ENCODE data around the gene ASIC1. TPM values are rescaled to one million over a fixed set of nuclear protein-coding genes. Genes with fewer than 3 reads are reported as not detected.
A peak's percentile ranks its signal among the peaks of the same experiment; 100 is the strongest.

Gene ASIC1
- total RNA-seq, 4 donors from 2014 or later, result 0.75 to 3.0 (median 0.81) TPM

DNA sequence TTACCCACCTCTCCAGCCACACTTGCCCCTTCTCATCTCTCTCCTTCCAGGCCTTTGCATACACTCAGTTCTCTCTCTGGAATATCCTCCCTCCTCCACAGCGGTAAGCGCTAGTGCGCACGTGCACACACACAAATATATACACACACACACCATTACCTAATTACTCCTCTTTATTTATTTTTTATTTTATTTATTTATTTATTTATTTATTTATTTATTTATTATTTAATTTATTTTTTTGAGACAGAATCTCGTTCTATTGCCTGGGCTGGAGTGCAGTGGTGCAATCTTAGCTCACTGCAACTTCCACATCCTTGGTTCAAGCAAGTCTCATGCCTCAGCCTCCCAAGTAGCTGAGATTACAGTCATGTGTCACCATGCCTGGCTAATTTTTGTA is 11.7 kb downstream of the ASIC1 start:
- no peak overlapping the region for H3K4me3 ChIP-seq
- 86 to 89% methylated on average over 5 of the region's 5 CpGs for WGBS, 2 donors (ENCODE audit: low coverage in 1 of 2)
- TF ChIP-seq POLR2AphosphoS5 (IDR thresholded peaks at IDR 0.05), result no peak
- TF ChIP-seq, protein P1, sequence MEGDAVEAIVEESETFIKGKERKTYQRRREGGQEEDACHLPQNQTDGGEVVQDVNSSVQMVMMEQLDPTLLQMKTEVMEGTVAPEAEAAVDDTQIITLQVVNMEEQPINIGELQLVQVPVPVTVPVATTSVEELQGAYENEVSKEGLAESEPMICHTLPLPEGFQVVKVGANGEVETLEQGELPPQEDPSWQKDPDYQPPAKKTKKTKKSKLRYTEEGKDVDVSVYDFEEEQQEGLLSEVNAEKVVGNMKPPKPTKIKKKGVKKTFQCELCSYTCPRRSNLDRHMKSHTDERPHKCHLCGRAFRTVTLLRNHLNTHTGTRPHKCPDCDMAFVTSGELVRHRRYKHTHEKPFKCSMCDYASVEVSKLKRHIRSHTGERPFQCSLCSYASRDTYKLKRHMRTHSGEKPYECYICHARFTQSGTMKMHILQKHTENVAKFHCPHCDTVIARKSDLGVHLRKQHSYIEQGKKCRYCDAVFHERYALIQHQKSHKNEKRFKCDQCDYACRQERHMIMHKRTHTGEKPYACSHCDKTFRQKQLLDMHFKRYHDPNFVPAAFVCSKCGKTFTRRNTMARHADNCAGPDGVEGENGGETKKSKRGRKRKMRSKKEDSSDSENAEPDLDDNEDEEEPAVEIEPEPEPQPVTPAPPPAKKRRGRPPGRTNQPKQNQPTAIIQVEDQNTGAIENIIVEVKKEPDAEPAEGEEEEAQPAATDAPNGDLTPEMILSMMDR (IDR thresholded peaks at IDR 0.05), result no peak
- TF ChIP-seq EP300 (IDR thresholded peaks at IDR 0.05; ENCODE audit: low read depth), result no peak
- TF ChIP-seq POLR2A (IDR thresholded peaks at IDR 0.05), result no peak
- no peak for DNase-seq
- H3K27me3 ChIP-seq, result no peaks in the 10 kb centered on the region
- peaks cover 0 to 16% (median 2%) of the 10 kb centered on the region in 4 donors for H3K4me1 ChIP-seq
- no peaks in the 10 kb centered on the region for H3K9me3 ChIP-seq
- no peak overlapping the region for H3K27ac ChIP-seq
- intact Hi-C loops (cut with DNase I; ENCODE audit: low total_unique reads) (no loop called here), in situ Hi-C loops (cut with MboI; ENCODE audit: low pct_ligation_motif_present in 1 of 4, low pct_unique_long_range_greater_than_20kb in 1 of 4, low sequenced_read_pairs in 3 of 4) (loop anchor here in 2 of 4 donors (25.0 kb wide), 1 partner anchor 207 kb away; no protein-coding TSS in a partner anchor)
- no peaks in the 10 kb centered on the region for H3K36me3 ChIP-seq

DNA sequence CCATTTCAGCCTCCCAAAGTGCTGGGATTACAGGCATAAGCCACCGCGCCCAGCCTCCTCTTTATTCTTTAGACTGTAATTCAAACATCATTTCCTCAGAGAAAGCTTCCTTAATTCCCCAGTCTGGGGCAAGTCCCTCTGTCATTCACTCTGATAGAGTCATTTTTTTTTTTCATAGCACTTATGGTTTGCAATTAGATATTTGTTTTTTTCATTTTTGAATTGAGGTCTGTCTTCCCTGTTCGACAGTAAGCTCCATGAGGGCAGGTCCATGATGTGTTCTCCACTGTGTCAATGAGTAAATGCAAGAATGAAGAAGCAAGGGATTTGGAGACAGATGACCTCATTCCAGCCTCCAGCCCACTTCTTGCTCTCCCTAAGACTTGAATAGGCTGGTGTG is 12.1 kb downstream of the ASIC1 start:
- intact Hi-C loops (cut with DNase I; ENCODE audit: low total_unique reads) (no loop called here), in situ Hi-C loops (cut with MboI; ENCODE audit: low pct_ligation_motif_present in 1 of 4, low pct_unique_long_range_greater_than_20kb in 1 of 4, low sequenced_read_pairs in 3 of 4) (loop anchor here in 2 of 4 donors (25.0 kb wide), 1 partner anchor 207 kb away; no protein-coding TSS in a partner anchor)
- 93 to 95% methylated on average over 3 of the region's 3 CpGs for WGBS, 2 donors (ENCODE audit: low coverage in 1 of 2)
- TF ChIP-seq POLR2A (IDR thresholded peaks at IDR 0.05) (no peak), EP300 (IDR thresholded peaks at IDR 0.05; ENCODE audit: low read depth) (no peak), POLR2AphosphoS5 (IDR thresholded peaks at IDR 0.05) (no peak)
- TF ChIP-seq, protein P1 (IDR thresholded peaks at IDR 0.05), result no peak
- Histone ChIP-seq H3K9me3 (no peaks in the 10 kb centered on the region), H3K27ac (no peak overlapping the region), H3K36me3 (no peaks in the 10 kb centered on the region), H3K27me3 (no peaks in the 10 kb centered on the region), H3K4me1 (peaks cover 0 to 16% (median 2%) of the 10 kb centered on the region in 4 donors), H3K4me3 (no peak overlapping the region)
- DNase-seq, result no peak

DNA sequence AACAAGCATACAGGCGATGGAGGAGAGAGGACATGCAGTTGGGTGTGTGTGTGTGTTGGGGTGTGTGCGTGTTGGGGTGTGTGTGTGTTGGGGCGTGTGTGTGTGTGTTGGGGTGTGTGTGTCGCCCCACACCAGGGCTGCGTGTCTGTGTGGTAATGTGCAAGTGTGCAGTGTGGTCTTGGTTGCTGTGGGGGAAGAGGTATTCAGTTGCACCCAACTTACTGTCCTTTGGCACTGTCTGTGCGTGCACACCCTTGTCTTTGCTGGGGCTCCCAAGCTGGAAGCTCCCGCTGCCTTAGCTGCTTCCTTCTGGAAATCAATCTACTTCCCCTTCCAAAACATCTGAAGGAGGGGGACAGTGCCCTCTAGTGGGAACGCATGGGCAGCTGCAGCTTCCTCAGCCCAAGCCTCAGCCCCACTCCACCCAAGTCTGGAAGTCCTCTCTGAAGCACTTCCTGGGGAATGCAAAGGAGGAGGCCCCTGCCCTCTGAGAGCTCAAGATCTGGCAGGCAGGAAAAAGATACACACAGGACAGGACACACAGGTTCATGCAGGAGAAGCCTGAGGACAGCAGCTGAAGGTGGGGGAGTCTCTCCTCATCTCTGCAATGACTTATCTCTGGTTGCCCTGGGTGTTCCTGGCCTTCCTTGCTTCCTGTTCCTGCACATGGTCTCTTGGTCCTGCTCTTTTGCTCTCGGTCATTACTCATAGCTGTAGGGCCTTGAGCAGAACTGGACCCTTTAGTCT is 13.1 kb downstream of the ASIC1 start:
- peaks cover 3 to 21% (median 5%) of the 10 kb centered on the region in 4 donors for H3K4me1 ChIP-seq
- TF ChIP-seq, protein P1 (IDR thresholded peaks at IDR 0.05), result peak; percentile 87 to 95 (median 92)
- TF ChIP-seq EP300 (IDR thresholded peaks at IDR 0.05; ENCODE audit: low read depth) (no peak), POLR2A (IDR thresholded peaks at IDR 0.05) (no peak)
- in situ Hi-C loops (cut with MboI; ENCODE audit: low pct_ligation_motif_present in 1 of 4, low pct_unique_long_range_greater_than_20kb in 1 of 4, low sequenced_read_pairs in 3 of 4) (loop anchor here in 2 of 4 donors (5.0 to 25.0 kb wide), 2 partner anchors 103 to 208 kb away; no protein-coding TSS in a partner anchor), intact Hi-C loops (cut with DNase I; ENCODE audit: low total_unique reads) (loop anchor here (5.0 kb wide), 1 partner anchor 103 kb away; no protein-coding TSS in a partner anchor)
- peak; percentile 86 for DNase-seq
- no peaks in the 10 kb centered on the region for H3K27me3 ChIP-seq
- H3K9me3 ChIP-seq, result no peaks in the 10 kb centered on the region
- H3K27ac ChIP-seq, result no peak overlapping the region
- 28 to 42% methylated on average over 6 to 9 of the region's 9 CpGs for WGBS, 2 donors (ENCODE audit: low coverage in 1 of 2)
- H3K4me3 ChIP-seq, result no peak overlapping the region
- no peaks in the 10 kb centered on the region for H3K36me3 ChIP-seq

DNA sequence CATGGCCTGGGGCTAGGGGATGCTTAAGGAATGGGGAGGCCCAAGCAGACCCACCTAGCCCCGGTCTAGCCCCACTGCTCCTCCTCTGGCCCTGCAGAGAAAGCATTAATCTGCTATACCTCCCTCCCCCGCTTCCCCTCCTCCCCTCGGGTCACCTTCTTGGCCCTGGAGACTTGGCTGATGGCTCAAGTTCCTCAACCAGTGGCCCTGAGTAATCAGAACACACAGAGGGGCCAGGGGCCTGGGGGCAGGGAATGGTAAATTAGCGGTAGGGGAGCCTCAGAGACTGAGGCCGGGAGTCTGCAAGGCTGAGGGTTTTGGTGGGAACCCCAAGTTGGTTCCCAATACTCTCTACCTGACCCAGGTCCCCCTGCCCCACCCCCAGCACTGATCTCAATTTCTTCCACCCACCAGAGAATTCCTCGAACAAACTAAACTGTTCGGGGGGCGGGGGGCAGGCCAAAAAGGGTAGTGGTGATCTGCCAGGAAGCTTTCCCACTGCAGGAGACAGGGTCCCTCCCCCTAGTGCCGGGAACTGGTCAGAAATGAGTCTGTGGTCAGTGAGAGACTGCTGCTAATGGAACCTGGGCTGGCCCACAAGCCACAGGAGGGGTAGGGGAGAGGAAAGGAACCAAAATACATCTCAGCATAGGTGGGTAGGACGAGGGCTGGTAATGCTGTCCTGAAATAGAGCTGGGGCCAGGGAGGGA is 15.0 kb downstream of the ASIC1 start:
- peaks cover 3 to 17% (median 6%) of the 10 kb centered on the region in 4 donors for H3K4me1 ChIP-seq
- in situ Hi-C loops (cut with MboI; ENCODE audit: low pct_ligation_motif_present in 1 of 4, low pct_unique_long_range_greater_than_20kb in 1 of 4, low sequenced_read_pairs in 3 of 4) (loop anchor here in 2 of 4 donors (5.0 to 25.0 kb wide), 2 partner anchors 105 to 210 kb away; no protein-coding TSS in a partner anchor), intact Hi-C loops (cut with DNase I; ENCODE audit: low total_unique reads) (loop anchor here (5.0 kb wide), 1 partner anchor 105 kb away; no protein-coding TSS in a partner anchor)
- no peaks in the 10 kb centered on the region for H3K36me3 ChIP-seq
- no peak overlapping the region for H3K27ac ChIP-seq
- no peak overlapping the region for H3K4me3 ChIP-seq
- WGBS, 2 donors (ENCODE audit: low coverage in 1 of 2), result 72% methylated on average over 10 of the region's 10 CpGs; no CpG with 5 or more reads in 1 of the 2 donors
- no peaks in the 10 kb centered on the region for H3K9me3 ChIP-seq
- TF ChIP-seq, protein P1 (IDR thresholded peaks at IDR 0.05), result no peak
- H3K27me3 ChIP-seq, result no peaks in the 10 kb centered on the region
- no peak for DNase-seq
